Measurements from ENCODE around the gene FERMT1. TPM values are rescaled to one million over a fixed set of nuclear protein-coding genes. Genes with fewer than 3 reads are reported as not detected.

The FERMT1 gene
- total and polyA plus RNA-seq, 2 experiments from 2014 or later = 1.2 to 4.1 TPM

GRCh38 chr20:6122111-6122872 is 538 bp downstream of the FERMT1 start:
- Histone ChIP-seq H3F3A (ENCODE audit: insufficient read depth) (no peaks in the 10 kb centered on the region; the same call in 1 of the 2 replicates), H2AFZ (peak overlapping the region; percentile 94), H3K4me1 (ENCODE audit: insufficient read depth) (no peaks in the 10 kb centered on the region; the same call in 1 of the 2 replicates), H3K9me2 (ENCODE audit: insufficient read depth) (no peaks in the 10 kb centered on the region), H3K4me3 (peak overlapping the region; percentile 77), H3K27me3 (replicated peaks; ENCODE audit: insufficient read depth) (no peaks in the 10 kb centered on the region), H3K27ac (no peak overlapping the region), H3K36me3 (ENCODE audit: low read depth) (no peaks in the 10 kb centered on the region), H3K9ac (peak overlapping the region; percentile 76), H4K20me1 (ENCODE audit: insufficient read depth) (no peaks in the 10 kb centered on the region), H3K79me2 (ENCODE audit: insufficient read depth) (no peaks in the 10 kb centered on the region), H3K4me2 (ENCODE audit: unreplicated experiment) (peak overlapping the region; percentile 95), H3K9me3 (ENCODE audit: low read depth) (no peaks in the 10 kb centered on the region)
- in situ Hi-C loops (cut with MboI) = no loop called here
- DNase-seq = peak; percentile 46
- no peak for TF ChIP-seq EZH2phosphoT487 (IDR thresholded peaks at IDR 0.05; ENCODE audit: insufficient read depth, low read depth)
- WGBS, 2 experiments (ENCODE audit: low coverage in 1 of 2, low lambda C conversion rate in 2 of 2, missing lambda C conversion rate in 2 of 2) = 4 to 5% methylated on average over 25 of the region's 27 CpGs

GRCh38 chr20:6121504-6121903 is 1.3 kb downstream of the FERMT1 start:
- Histone ChIP-seq H3K9me3 (ENCODE audit: low read depth) (no peaks in the 10 kb centered on the region), H3K27me3 (replicated peaks; ENCODE audit: insufficient read depth) (no peaks in the 10 kb centered on the region), H2AFZ (peak overlapping the region; percentile 94; the same call in 1 of the 2 replicates), H3K9ac (no peak overlapping the region), H3F3A (ENCODE audit: insufficient read depth) (no peaks in the 10 kb centered on the region; the same call in 1 of the 2 replicates), H3K79me2 (ENCODE audit: insufficient read depth) (no peaks in the 10 kb centered on the region), H3K4me2 (ENCODE audit: unreplicated experiment) (peak overlapping the region; percentile 95), H4K20me1 (ENCODE audit: insufficient read depth) (no peaks in the 10 kb centered on the region), H3K4me1 (ENCODE audit: insufficient read depth) (no peaks in the 10 kb centered on the region; the same call in 1 of the 2 replicates), H3K9me2 (ENCODE audit: insufficient read depth) (no peaks in the 10 kb centered on the region), H3K27ac (no peak overlapping the region), H3K36me3 (ENCODE audit: low read depth) (no peaks in the 10 kb centered on the region), H3K4me3 (peak overlapping the region; percentile 77; the same call in 1 of the 2 replicates)
- TF ChIP-seq EZH2 (IDR thresholded peaks at IDR 0.05; ENCODE audit: insufficient read depth, poor library complexity, severe bottlenecking) = no peak
- TF ChIP-seq EZH2phosphoT487 (IDR thresholded peaks at IDR 0.05; ENCODE audit: insufficient read depth, low read depth) = no peak
- DNase-seq = no peak
- 75 to 77% methylated on average over 2 of the region's 2 CpGs for WGBS, 2 experiments (ENCODE audit: low coverage in 1 of 2, low lambda C conversion rate in 2 of 2, missing lambda C conversion rate in 2 of 2)
- in situ Hi-C loops (cut with MboI) = no loop called here

- no peaks in the 10 kb centered on the region for H4K20me1 ChIP-seq (ENCODE audit: insufficient read depth)
- H3K27me3 ChIP-seq (replicated peaks; ENCODE audit: insufficient read depth) = no peaks in the 10 kb centered on the region
- no peaks in the 10 kb centered on the region; the same call in 1 of the 2 replicates for H3K4me1 ChIP-seq (ENCODE audit: insufficient read depth)
- no peaks in the 10 kb centered on the region for H3K79me2 ChIP-seq (ENCODE audit: insufficient read depth)
- no peak overlapping the region for H3K4me2 ChIP-seq (ENCODE audit: unreplicated experiment)
- 98% methylated on average over 3 of the region's 3 CpGs for WGBS, 2 experiments (ENCODE audit: low coverage in 1 of 2, low lambda C conversion rate in 2 of 2, missing lambda C conversion rate in 2 of 2)
- no peak for DNase-seq
- no peak overlapping the region for H2AFZ ChIP-seq
- no peaks in the 10 kb centered on the region for H3K9me2 ChIP-seq (ENCODE audit: insufficient read depth)
- no peak for TF ChIP-seq EZH2phosphoT487 (IDR thresholded peaks at IDR 0.05; ENCODE audit: insufficient read depth, low read depth)
- TF ChIP-seq EZH2 (IDR thresholded peaks at IDR 0.05; ENCODE audit: insufficient read depth, poor library complexity, severe bottlenecking) = no peak
- H3K27ac ChIP-seq = no peak overlapping the region
- no peaks in the 10 kb centered on the region; the same call in 1 of the 2 replicates for H3F3A ChIP-seq (ENCODE audit: insufficient read depth)
- H3K9ac ChIP-seq = no peak overlapping the region
- in situ Hi-C loops (cut with MboI) = no loop called here
- H3K4me3 ChIP-seq = no peak overlapping the region
- H3K9me3 ChIP-seq (ENCODE audit: low read depth) = no peaks in the 10 kb centered on the region
- H3K36me3 ChIP-seq (ENCODE audit: low read depth) = no peaks in the 10 kb centered on the region
Measured at GRCh38 chr20:6120491-6120988, 2.3 kb downstream of the FERMT1 start.

GRCh38 chr20:6116758-6117157 is 6.1 kb downstream of the FERMT1 start:
- Histone ChIP-seq H3K27ac (no peak overlapping the region), H3K4me2 (ENCODE audit: unreplicated experiment) (no peak overlapping the region), H3K4me1 (ENCODE audit: insufficient read depth) (no peaks in the 10 kb centered on the region), H3K79me2 (ENCODE audit: insufficient read depth) (no peaks in the 10 kb centered on the region), H4K20me1 (ENCODE audit: insufficient read depth) (no peaks in the 10 kb centered on the region), H3K9me2 (ENCODE audit: insufficient read depth) (no peaks in the 10 kb centered on the region), H3F3A (ENCODE audit: insufficient read depth) (no peaks in the 10 kb centered on the region), H2AFZ (no peak overlapping the region), H3K4me3 (no peak overlapping the region), H3K9ac (no peak overlapping the region), H3K36me3 (ENCODE audit: low read depth) (peaks cover 6% of the 10 kb centered on the region), H3K27me3 (replicated peaks; ENCODE audit: insufficient read depth) (no peaks in the 10 kb centered on the region), H3K9me3 (ENCODE audit: low read depth) (peaks cover 3% of the 10 kb centered on the region)
- in situ Hi-C loops (cut with MboI) = no loop called here
- WGBS, 2 experiments (ENCODE audit: low coverage in 1 of 2, low lambda C conversion rate in 2 of 2, missing lambda C conversion rate in 2 of 2) = 81 to 87% methylated on average over 3 of the region's 3 CpGs
- no peak for DNase-seq
- TF ChIP-seq EZH2phosphoT487 (IDR thresholded peaks at IDR 0.05; ENCODE audit: insufficient read depth, low read depth) (no peak), EZH2 (IDR thresholded peaks at IDR 0.05; ENCODE audit: insufficient read depth, poor library complexity, severe bottlenecking) (no peak)

Measured in GM23248 (cell line).